H1 (cell line): ENCODE measurements around the gene DDX1. TPM values are rescaled to one million over a fixed set of nuclear protein-coding genes. Genes with fewer than 3 reads are reported as not detected.

Experiments
- CTCF ChIA-PET: fragments of 300-600 bp; sonication (Branson Sonifier 250); formaldehyde crosslinking; loops from one replicate; lab custom pipeline; 2021; ENCODE audit not compliant: partially characterized antibody; lab: Charles Lee
- POLR2A ChIA-PET: fragments of 300-600 bp; sonication (Branson Sonifier 250); formaldehyde crosslinking; loops from one replicate; lab custom pipeline; 2021; ENCODE audit warnings: inconsistent platforms; ENCODE audit not compliant: partially characterized antibody; lab: Charles Lee
- DNase-seq, 2 experiments: peaks; one replicate each; pipeline versions ENCODE4 v3.0.0 to v3.0.0-alpha.2; 2010 to 2022; ENCODE audit warnings: low spot score in 2 of 2, low read depth in 1 of 2, mixed read lengths in 1 of 2
- FAIRE-seq: peaks from 2 replicates; lab custom pipeline; 2011; peaks lifted over from hg19 to GRCh38; lab: Jason Lieb, UNC
- H2AFZ ChIP-seq: 2 replicates; pipeline ENCODE4 v1.8.1; 2012; ENCODE audit warnings: low read length, inconsistent platforms
- H2AK5ac ChIP-seq: 2 replicates; pipeline ENCODE4 v1.6.1; 2013; ENCODE audit warnings: low read depth, low read length
- H2BK120ac ChIP-seq: replicated peaks from 2 replicates; pipeline ENCODE3; 2013; ENCODE audit warnings: low read depth, low read length, inconsistent platforms
- H2BK12ac ChIP-seq: 2 replicates; pipeline ENCODE4 v1.6.1; 2013; ENCODE audit warnings: low read depth, low read length
- H2BK15ac ChIP-seq: 2 replicates; pipeline ENCODE4 v1.6.1; 2013; ENCODE audit warnings: low read length
- H2BK20ac ChIP-seq: 2 replicates; pipeline ENCODE4 v1.6.1; 2013; ENCODE audit warnings: low read length
- H2BK5ac ChIP-seq: 2 replicates; pipeline ENCODE4 v1.6.1; 2013; ENCODE audit warnings: low read depth, low read length
- H3K14ac ChIP-seq: 2 replicates; pipeline ENCODE4 v1.6.1; 2013; ENCODE audit warnings: inconsistent platforms; ENCODE audit not compliant: insufficient read length
- H3K18ac ChIP-seq: 2 replicates; pipeline ENCODE4 v1.6.1; 2013; ENCODE audit warnings: low read length; ENCODE audit errors: extremely low read depth
- H3K23ac ChIP-seq: 2 replicates; pipeline ENCODE4 v1.6.1; 2013; ENCODE audit warnings: inconsistent platforms; ENCODE audit not compliant: insufficient read length
- H3K23me2 ChIP-seq: 2 replicates; pipeline ENCODE4 v1.6.1; 2013; ENCODE audit warnings: low read depth, low read length
- H3K27ac ChIP-seq: 2 replicates; pipeline ENCODE4 v1.6.1; 2011; ENCODE audit warnings: low read depth, low read length, inconsistent platforms
- H3K27me3 ChIP-seq, 4 experiments: replicated peaks in 1 of 4; 1 replicate in 1 of 4; 2 replicates in 3 of 4; pipeline versions ENCODE4 v1.6.1 to v1.8.1; 2011 to 2013; ENCODE audit warnings: low read length in 3 of 4, mild to moderate bottlenecking in 3 of 4, inconsistent platforms in 2 of 4, mixed read lengths in 2 of 4, moderate library complexity in 1 of 4; ENCODE audit not compliant: control insufficient read depth in 3 of 4, insufficient read depth in 3 of 4; ENCODE audit errors: extremely low read depth in 1 of 4
- H3K36me3 ChIP-seq, 4 experiments: 2 replicates each; pipeline versions ENCODE4 v1.6.1 to v1.8.1; 2011 to 2013; ENCODE audit warnings: mild to moderate bottlenecking in 4 of 4, low read length in 3 of 4, moderate library complexity in 2 of 4, control low read depth in 1 of 4, inconsistent platforms in 1 of 4; ENCODE audit not compliant: insufficient read depth in 4 of 4, control insufficient read depth in 2 of 4
- H3K4ac ChIP-seq: replicated peaks from 2 replicates; pipeline ENCODE3; 2013; ENCODE audit warnings: low read length, low read depth, mixed read lengths, inconsistent platforms; ENCODE audit not compliant: insufficient read length
- H3K4me1 ChIP-seq, 4 experiments: replicated peaks in 1 of 4; 1 replicate in 1 of 4; 2 replicates in 3 of 4; pipeline versions ENCODE4 v1.6.1 to v1.8.1; 2011 to 2013; ENCODE audit warnings: low read length in 3 of 4, inconsistent platforms in 2 of 4, mixed read lengths in 1 of 4; ENCODE audit not compliant: insufficient read depth in 4 of 4, control insufficient read depth in 3 of 4
- H3K4me2 ChIP-seq, 2 experiments: 2 replicates each; pipeline versions ENCODE4 v1.6.1 to v1.8.1; 2011 to 2013; ENCODE audit warnings: low read depth in 2 of 2, low read length in 2 of 2, control low read depth in 1 of 2, inconsistent platforms in 1 of 2, mild to moderate bottlenecking in 1 of 2; ENCODE audit not compliant: insufficient read depth in 1 of 2
- H3K4me3 ChIP-seq, 4 experiments: fragments of 200-600, 300-600 bp in 1 of 4; sonication (generic), shearing (Covaris generic), sonication (Bioruptor Twin) in 1 of 4; 2 replicates each; pipeline versions ENCODE4 v1.5.1 to v1.8.1; 2011 to 2016; ENCODE audit warnings: low read length in 4 of 4, low read depth in 3 of 4, control low read depth in 2 of 4, inconsistent platforms in 2 of 4, mild to moderate bottlenecking in 2 of 4, mixed read lengths in 1 of 4, moderate library complexity in 1 of 4; ENCODE audit not compliant: insufficient read depth in 2 of 4; ENCODE audit errors: extremely low read depth in 1 of 4
- H3K56ac ChIP-seq: replicated peaks from 2 replicates; pipeline ENCODE3; 2013; ENCODE audit warnings: low read depth, mild to moderate bottlenecking, mixed read lengths, low read length, inconsistent platforms; ENCODE audit not compliant: insufficient read length
- H3K79me1 ChIP-seq: 2 replicates; pipeline ENCODE4 v1.6.1; 2013; ENCODE audit warnings: low read depth, low read length, control low read depth
- H3K79me2 ChIP-seq, 2 experiments: 2 replicates each; pipeline versions ENCODE4 v1.6.1 to v1.8.1; 2012 to 2013; ENCODE audit warnings: low read length in 2 of 2, mild to moderate bottlenecking in 2 of 2, inconsistent platforms in 1 of 2; ENCODE audit not compliant: insufficient read depth in 2 of 2, control insufficient read depth in 1 of 2
- H3K9ac ChIP-seq, 4 experiments: replicated peaks in 1 of 4; 1 replicate in 1 of 4; 2 replicates in 3 of 4; pipeline versions ENCODE4 v1.6.1 to v1.8.1; 2011 to 2013; ENCODE audit warnings: low read depth in 3 of 4, low read length in 3 of 4, control low read depth in 2 of 4, mild to moderate bottlenecking in 2 of 4, moderate library complexity in 2 of 4, inconsistent platforms in 1 of 4; ENCODE audit errors: extremely low read depth in 1 of 4
- H3K9me3 ChIP-seq, 2 experiments: 2 replicates each; pipeline versions ENCODE4 v1.6.1 to v1.8.1; 2012 to 2013; ENCODE audit warnings: mild to moderate bottlenecking in 2 of 2, moderate library complexity in 2 of 2, control low read depth in 1 of 2, inconsistent platforms in 1 of 2, low read depth in 1 of 2, low read length in 1 of 2, mixed read lengths in 1 of 2; ENCODE audit not compliant: insufficient read depth in 2 of 2
- H4K20me1 ChIP-seq, 2 experiments: replicated peaks in 1 of 2; 2 replicates each; pipeline versions ENCODE3 to v1.8.1; 2011 to 2013; ENCODE audit warnings: inconsistent platforms in 2 of 2, low read length in 2 of 2, mild to moderate bottlenecking in 1 of 2; ENCODE audit not compliant: insufficient read depth in 2 of 2, control insufficient read depth in 1 of 2
- H4K5ac ChIP-seq: 2 replicates; pipeline ENCODE4 v1.6.1; 2013; ENCODE audit warnings: low read length, low read depth, mixed read lengths, inconsistent platforms; ENCODE audit not compliant: insufficient read length
- H4K8ac ChIP-seq: 2 replicates; pipeline ENCODE4 v1.8.0; 2013; ENCODE audit warnings: mild to moderate bottlenecking, moderate library complexity, low read length, inconsistent platforms; ENCODE audit not compliant: insufficient read depth; ENCODE audit errors: extremely low read depth
- H4K91ac ChIP-seq: replicated peaks from 2 replicates; pipeline ENCODE3; 2013; ENCODE audit warnings: low read length, mixed read lengths, inconsistent platforms; ENCODE audit not compliant: insufficient read length
- ASH2L ChIP-seq: fragments of 200-600, 300-600 bp; sonication (generic); IDR thresholded peaks from one replicate; pipeline ENCODE4 v1.7.1; 2017; ENCODE audit warnings: low read length
- CHD2 ChIP-seq: IDR thresholded peaks from 2 replicates; pipeline ENCODE4 v1.6.1; 2012; ENCODE audit warnings: low read length, improper control_type of control experiment
- CREB1 ChIP-seq: IDR thresholded peaks from 2 replicates; pipeline ENCODE4 v1.6.1; 2012; ENCODE audit warnings: inconsistent platforms
- HDAC6 ChIP-seq: IDR thresholded peaks from one replicate; pipeline ENCODE4 v1.7.1; 2012; ENCODE audit warnings: low read depth, mild to moderate bottlenecking, inconsistent platforms, low read length, moderate library complexity
- JUND ChIP-seq: IDR thresholded peaks from 2 replicates; pipeline ENCODE4 v1.6.1; 2011; ENCODE audit warnings: mild to moderate bottlenecking, improper control_type of control experiment, low read length
- POU5F1 ChIP-seq: IDR thresholded peaks from 2 replicates; pipeline ENCODE4 v1.6.1; 2011; ENCODE audit warnings: low read depth, mild to moderate bottlenecking, low read length, moderate library complexity
- RAD21 ChIP-seq, 2 experiments: IDR thresholded peaks in 1 of 2; conservative IDR thresholded peaks in 1 of 2; 2 replicates each; pipeline ENCODE4 v1.6.1; 2011; ENCODE audit warnings: low read depth in 2 of 2, low read length in 2 of 2, improper control_type of control experiment in 1 of 2, inconsistent platforms in 1 of 2, mild to moderate bottlenecking in 1 of 2, moderate library complexity in 1 of 2
- RNF2 ChIP-seq: fragments of 200-900, 300-1000 bp; sonication (generic); IDR thresholded peaks from 2 replicates; pipeline ENCODE4 v1.7.1; 2016; ENCODE audit warnings: borderline replicate concordance, low read depth, mild to moderate bottlenecking, antibody characterized with exemption, low read length; ENCODE audit not compliant: poor library complexity, severe bottlenecking; ENCODE audit errors: missing control alignments
- SIX5 ChIP-seq: IDR thresholded peaks from 2 replicates; pipeline ENCODE4 v1.6.1; 2011; ENCODE audit warnings: mild to moderate bottlenecking, low read depth, low read length
- SP4 ChIP-seq: IDR thresholded peaks from 2 replicates; pipeline ENCODE4 v1.6.1; 2012; ENCODE audit warnings: low read length, inconsistent platforms
- TAF7 ChIP-seq: optimal IDR thresholded peaks from 2 replicates; pipeline ENCODE3; 2011; ENCODE audit warnings: low read depth, mild to moderate bottlenecking, inconsistent platforms, low read length, moderate library complexity, borderline replicate concordance
- WGBS, 2 experiments: shearing (Covaris generic) in 1 of 2; methylation state at CpG; one replicate each; pipeline versions ENCODE4 v1.1.6 to v1.1.7; 2013 to 2015; ENCODE audit warnings: low lambda C conversion rate in 2 of 2, mixed read lengths in 2 of 2, inconsistent platforms in 1 of 2, low coverage in 1 of 2, missing lambda C conversion rate in 1 of 2; ENCODE audit not compliant: insufficient replicate concordance in 2 of 2, insufficient coverage in 1 of 2, insufficient read length in 1 of 2; ENCODE audit errors: extremely low coverage in 1 of 2, missing lambda C conversion rate in 1 of 2; 5-methylcytosine and 5-hydroxymethylcytosine counted together
- polyA plus RNA-seq, 7 experiments: library from polyadenylated mRNA; depleted of rRNA in 3 of 7; stranded (reverse) in 5 of 7; unstranded in 2 of 7; fragments of >200 nt in 5 of 7; fragments of 200-250 nt in 2 of 7; gene quantifications; 1 replicate in 5 of 7; 2 replicates in 1 of 7; 4 replicates in 1 of 7; pipeline versions ENCODE4 v1.2.1 to v1.2.3, GENCODE V29; 2011 to 2013; ENCODE audit warnings: missing spikeins in 2 of 7, mixed read lengths in 2 of 7
- total RNA-seq: library from RNA; stranded (reverse); fragmentation: NEBNext Ultra II Directional; extraction: Animal tissue kit (Norgen Biotek cat#: 25700); gene quantifications from 2 replicates; pipeline ENCODE4 v1.2.1, GENCODE V29; 2021

DDX1 gene
- total and polyA plus RNA-seq, 2 of the 8 experiments (the other 6 are each of a cell fraction or from before 2014, with no cell fraction given), result 51.1 to 161 TPM

- no peak overlapping the region for H3K56ac ChIP-seq
- H2AK5ac ChIP-seq, result no peak overlapping the region
- H4K8ac ChIP-seq, result no peak overlapping the region
- no peak overlapping the region for H3K18ac ChIP-seq
- H2BK20ac ChIP-seq, result no peak overlapping the region
- FAIRE-seq (no peak), DNase-seq (no peak)
- no peak overlapping the region for H3K9ac ChIP-seq
- no peaks in the 10 kb centered on the region for H4K20me1 ChIP-seq
- H3K4me1 ChIP-seq, result no peaks in the 10 kb centered on the region; a peak in 1 of 7 replicates
- 89% methylated on average over 1 of the region's 1 CpG; no CpG with 5 or more reads in 1 of the 2 experiments for whole genome bisulfite sequencing, 2 experiments
- H4K5ac ChIP-seq, result no peak overlapping the region
- no peak overlapping the region for H3K4ac ChIP-seq
- ChIA-PET CTCF (interaction anchor here (0.7 to 4.2 kb wide), 8 partner anchors 7 to 884 kb away, joined by 3 to 26 read pairs (median 4); partner anchors contain the start of gene MYCN), POLR2A (no interaction called here)
- H3K14ac ChIP-seq, result no peak overlapping the region
- H3K27ac ChIP-seq, result no peak overlapping the region
- no peak overlapping the region for H2BK120ac ChIP-seq
- no peak for TF ChIP-seq CREB1
- no peak for TF ChIP-seq CHD2
- no peak for TF ChIP-seq ASH2L
- TF ChIP-seq RAD21 (IDR thresholded peaks at IDR 0.05 in 1 of 2, conservative IDR thresholded peaks at IDR 0.05 in 1 of 2; ENCODE audit: low read depth in 2 of 2, low read length in 2 of 2), result no peak
- no peak for TF ChIP-seq HDAC6
- no peak for TF ChIP-seq SP4
- no peak for TF ChIP-seq SIX5
- TF ChIP-seq TAF7, result no peak
- no peak for TF ChIP-seq RNF2
- TF ChIP-seq JUND, result no peak
- no peak for TF ChIP-seq POU5F1
- H2BK12ac ChIP-seq, result no peak overlapping the region
- H3K4me2 ChIP-seq, result no peak overlapping the region
- no peak overlapping the region for H4K91ac ChIP-seq
- no peaks in the 10 kb centered on the region for H3K9me3 ChIP-seq
- no peaks in the 10 kb centered on the region for H3K27me3 ChIP-seq
- no peak overlapping the region for H2AFZ ChIP-seq
- H3K79me1 ChIP-seq, result no peaks in the 10 kb centered on the region; the same call in 1 of the 2 replicates
- H3K23me2 ChIP-seq, result no peaks in the 10 kb centered on the region
- no peak overlapping the region for H2BK15ac ChIP-seq
- H3K23ac ChIP-seq, result no peak overlapping the region
- no peaks in the 10 kb centered on the region for H3K79me2 ChIP-seq
- H3K4me3 ChIP-seq, result no peak overlapping the region
- peaks cover 12 to 50% (median 35%) of the 10 kb centered on the region in 4 experiments for H3K36me3 ChIP-seq
- H2BK5ac ChIP-seq, result no peak overlapping the region
Observed at GRCh38 chr2:15634846-15635490, 43.3 kb downstream of the DDX1 start.
